Neutrophil (primary cell): Measurements from ENCODE around the gene CDON.

ENCODE experiments used
- H3K27ac ChIP-seq: fragments of 200-600 bp; sonication (generic); 2 replicates; pipeline ENCODE4 v1.5.1; 2016; ENCODE audit warnings: mild to moderate bottlenecking, moderate library complexity
- H3K27me3 ChIP-seq: fragments of 200-600 bp; sonication (generic); 2 replicates; pipeline ENCODE4 v1.6.0; 2016; ENCODE audit warnings: mild to moderate bottlenecking
- H3K36me3 ChIP-seq: fragments of 200-600 bp; sonication (generic); 2 replicates; pipeline ENCODE4 v1.5.1; 2017
- H3K4me1 ChIP-seq, 2 experiments: fragments of 200-600 bp in 1 of 2; sonication (generic) in 1 of 2; 1 replicate in 1 of 2; 2 replicates in 1 of 2; pipeline versions ENCODE4 v1.5.1 to v1.6.1; 2013 to 2016; ENCODE audit warnings: low read depth in 1 of 2, low read length in 1 of 2, mild to moderate bottlenecking in 1 of 2, moderate library complexity in 1 of 2; ENCODE audit not compliant: control insufficient read depth in 1 of 2, insufficient read depth in 1 of 2
- H3K4me3 ChIP-seq, 2 experiments: fragments of 200-600 bp in 1 of 2; sonication (generic) in 1 of 2; 1 replicate in 1 of 2; 2 replicates in 1 of 2; pipeline ENCODE4 v1.5.1; 2013 to 2016; ENCODE audit warnings: low read depth in 1 of 2, low read length in 1 of 2, mild to moderate bottlenecking in 1 of 2, moderate library complexity in 1 of 2
- H3K9me3 ChIP-seq: fragments of 200-600 bp; sonication (generic); 2 replicates; pipeline ENCODE4 v1.5.1; 2016
- TF ChIP-seq, protein P1 (sequence below): fragments of 200-600 bp; sonication (generic); IDR thresholded peaks from 2 replicates; pipeline ENCODE4 v1.5.1; 2016; ENCODE audit warnings: antibody characterized with exemption

CDON gene

DNA sequence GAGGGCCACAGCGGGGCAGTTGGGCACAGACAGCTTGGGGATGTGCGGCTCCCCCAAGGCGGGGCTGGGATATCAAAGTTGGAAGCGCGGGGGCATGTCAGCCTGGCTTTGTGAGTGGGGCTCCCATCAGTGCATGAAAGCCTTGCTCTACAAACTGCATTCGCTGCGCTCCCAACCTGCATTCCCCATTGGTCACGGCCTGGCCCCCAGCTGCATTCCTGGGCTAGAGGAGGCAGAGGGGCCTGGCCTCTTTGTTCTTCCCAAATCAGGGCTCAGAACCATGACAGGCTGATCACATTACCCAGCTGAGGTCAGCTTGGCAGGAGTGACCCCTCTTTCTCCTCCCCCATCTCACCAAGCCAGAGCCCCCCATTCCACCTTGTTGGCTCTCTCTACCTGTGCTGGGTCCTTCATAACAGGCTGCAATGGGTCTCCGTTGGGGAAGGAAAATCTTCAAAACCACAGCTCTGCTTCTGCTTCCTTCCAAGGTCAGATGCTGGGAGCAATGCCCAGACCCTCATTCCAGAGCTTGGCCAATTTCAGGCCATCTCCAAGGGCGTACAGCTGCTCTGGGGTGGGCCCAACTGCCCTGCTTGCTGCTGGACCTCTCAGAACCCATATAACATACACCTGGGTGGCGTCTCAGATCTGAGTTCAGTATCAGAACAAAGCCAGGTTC lies 38.7 kb upstream of the CDON start:
- TF ChIP-seq, protein P1, sequence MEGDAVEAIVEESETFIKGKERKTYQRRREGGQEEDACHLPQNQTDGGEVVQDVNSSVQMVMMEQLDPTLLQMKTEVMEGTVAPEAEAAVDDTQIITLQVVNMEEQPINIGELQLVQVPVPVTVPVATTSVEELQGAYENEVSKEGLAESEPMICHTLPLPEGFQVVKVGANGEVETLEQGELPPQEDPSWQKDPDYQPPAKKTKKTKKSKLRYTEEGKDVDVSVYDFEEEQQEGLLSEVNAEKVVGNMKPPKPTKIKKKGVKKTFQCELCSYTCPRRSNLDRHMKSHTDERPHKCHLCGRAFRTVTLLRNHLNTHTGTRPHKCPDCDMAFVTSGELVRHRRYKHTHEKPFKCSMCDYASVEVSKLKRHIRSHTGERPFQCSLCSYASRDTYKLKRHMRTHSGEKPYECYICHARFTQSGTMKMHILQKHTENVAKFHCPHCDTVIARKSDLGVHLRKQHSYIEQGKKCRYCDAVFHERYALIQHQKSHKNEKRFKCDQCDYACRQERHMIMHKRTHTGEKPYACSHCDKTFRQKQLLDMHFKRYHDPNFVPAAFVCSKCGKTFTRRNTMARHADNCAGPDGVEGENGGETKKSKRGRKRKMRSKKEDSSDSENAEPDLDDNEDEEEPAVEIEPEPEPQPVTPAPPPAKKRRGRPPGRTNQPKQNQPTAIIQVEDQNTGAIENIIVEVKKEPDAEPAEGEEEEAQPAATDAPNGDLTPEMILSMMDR = no peak
- no peaks in the 10 kb centered on the region for H3K4me1 ChIP-seq
- no peaks in the 10 kb centered on the region for H3K36me3 ChIP-seq
- no peaks in the 10 kb centered on the region for H3K9me3 ChIP-seq
- H3K27me3 ChIP-seq = no peaks in the 10 kb centered on the region
- H3K4me3 ChIP-seq = no peak overlapping the region
- H3K27ac ChIP-seq = no peak overlapping the region

DNA sequence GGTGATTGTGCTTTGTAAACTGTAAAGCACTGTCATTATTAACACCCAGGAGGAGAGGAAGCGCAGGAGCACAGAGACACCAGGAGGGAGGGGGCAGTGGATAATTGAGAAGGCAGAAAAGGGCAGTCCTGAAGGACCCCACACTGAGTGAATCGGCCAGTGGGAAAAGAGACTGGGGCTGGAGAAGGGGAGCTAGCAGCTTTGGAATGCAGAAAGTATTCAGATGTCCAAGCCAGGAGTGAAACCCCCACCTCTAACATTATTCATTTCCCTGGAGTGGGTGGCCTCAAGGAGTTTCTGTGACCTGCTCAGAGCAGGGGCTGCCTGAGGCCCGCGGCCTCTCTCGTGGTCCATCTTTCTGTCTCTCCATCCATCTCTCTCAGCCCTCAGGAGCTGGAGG lies 38.0 kb upstream of the CDON start:
- H3K4me1 ChIP-seq = no peaks in the 10 kb centered on the region
- TF ChIP-seq, protein P1 = no peak
- no peaks in the 10 kb centered on the region for H3K27me3 ChIP-seq
- H3K27ac ChIP-seq = no peak overlapping the region
- no peaks in the 10 kb centered on the region for H3K36me3 ChIP-seq
- no peak overlapping the region for H3K4me3 ChIP-seq
- no peaks in the 10 kb centered on the region for H3K9me3 ChIP-seq

- Histone ChIP-seq H3K27me3 (no peaks in the 10 kb centered on the region), H3K4me1 (no peaks in the 10 kb centered on the region), H3K36me3 (no peaks in the 10 kb centered on the region), H3K4me3 (no peak overlapping the region), H3K27ac (no peak overlapping the region), H3K9me3 (no peaks in the 10 kb centered on the region)
- TF ChIP-seq, protein P1 = no peak
These were observed 35.6 kb upstream of the CDON start for GRCh38 chr11:126098204-126098769.

GRCh38 chr11:126095745-126096144 lies 33.1 kb upstream of the CDON start:
- H3K4me3 ChIP-seq = no peak overlapping the region
- H3K36me3 ChIP-seq = no peaks in the 10 kb centered on the region
- H3K9me3 ChIP-seq = no peaks in the 10 kb centered on the region
- no peaks in the 10 kb centered on the region for H3K27me3 ChIP-seq
- TF ChIP-seq, protein P1 = no peak
- no peaks in the 10 kb centered on the region for H3K4me1 ChIP-seq
- H3K27ac ChIP-seq = no peak overlapping the region

- Histone ChIP-seq H3K9me3 (no peaks in the 10 kb centered on the region), H3K36me3 (no peaks in the 10 kb centered on the region), H3K27ac (no peak overlapping the region), H3K4me1 (no peaks in the 10 kb centered on the region), H3K27me3 (no peaks in the 10 kb centered on the region), H3K4me3 (no peak overlapping the region)
- TF ChIP-seq, protein P1 = no peak
These were observed 27.8 kb upstream of the CDON start for GRCh38 chr11:126090452-126090851.
